Kidney (tissue), 14 donors: ENCODE results near the gene LZIC. TPM values are rescaled to one million over a fixed set of nuclear protein-coding genes. Genes with fewer than 3 reads are reported as not detected.

Source experiments
- DNase-seq, 5 donors: peaks; one replicate each; pipeline ENCODE4 v3.0.0-alpha.2; 2013 to 2020
- FAIRE-seq: peaks from 2 replicates; lab custom pipeline; 2012; peaks lifted over from hg19 to GRCh38; lab: Jason Lieb, UNC
- H3K27ac ChIP-seq, 2 donors: one replicate each; pipeline ENCODE4 v1.7.0; 2013; ENCODE audit warnings: low read depth in 2 of 2, low read length in 2 of 2, inconsistent platforms in 1 of 2
- H3K27me3 ChIP-seq: one replicate; pipeline ENCODE4 v1.7.1; 2013; ENCODE audit warnings: low read length, inconsistent platforms; ENCODE audit not compliant: control insufficient read depth, insufficient read depth
- H3K36me3 ChIP-seq, 3 donors: one replicate each; pipeline versions ENCODE4 v1.7.0 to v1.7.1; 2013; ENCODE audit warnings: low read length in 3 of 3, control low read depth in 1 of 3, inconsistent platforms in 1 of 3; ENCODE audit not compliant: insufficient read depth in 3 of 3, control insufficient read depth in 2 of 3
- H3K4me1 ChIP-seq, 3 donors: one replicate each; pipeline versions ENCODE4 v1.7.0 to v1.7.1; 2013; ENCODE audit warnings: low read length in 3 of 3, inconsistent platforms in 1 of 3, low read depth in 1 of 3; ENCODE audit not compliant: control insufficient read depth in 2 of 3, insufficient read depth in 2 of 3
- H3K4me3 ChIP-seq, 3 donors: one replicate each; pipeline versions ENCODE4 v1.7.0 to v1.8.1; 2013; ENCODE audit warnings: low read length in 3 of 3, control low read depth in 1 of 3, inconsistent platforms in 1 of 3
- H3K9ac ChIP-seq, 3 donors: one replicate each; pipeline versions ENCODE4 v1.7.0 to v1.7.1; 2013; ENCODE audit warnings: low read length in 3 of 3, control low read depth in 1 of 3, inconsistent platforms in 1 of 3
- H3K9me3 ChIP-seq, 3 donors: one replicate each; pipeline versions ENCODE4 v1.7.0 to v1.7.1; 2013; ENCODE audit warnings: low read length in 3 of 3, control low read depth in 1 of 3, inconsistent platforms in 1 of 3; ENCODE audit not compliant: control insufficient read depth in 2 of 3, insufficient read depth in 1 of 3
- CTCF ChIP-seq: IDR thresholded peaks from 3 replicates; pipeline ENCODE4 v1.5.1; 2012; ENCODE audit warnings: mild to moderate bottlenecking, moderate library complexity, borderline replicate concordance; ENCODE audit not compliant: insufficient read depth; ENCODE audit errors: extremely low read depth
- intact Hi-C: fragments of 100-400 bp; cut with DNase I; formaldehyde crosslinking; loops from one replicate; pipeline ENCODE4 v1.11.1; 2022
- polyA plus RNA-seq: library from polyadenylated mRNA; stranded (reverse); fragments of 350-450 nt; fragmentation: Illumina TruSeq; extraction: RNeasy Lipid Tissue Mini Kit (QIAGEN cat#74804); gene quantifications from one replicate; pipeline ENCODE4 v1.2.3, GENCODE V29; 2014; ENCODE audit warnings: low read depth, low replicate concordance; ENCODE audit not compliant: insufficient read depth
- total RNA-seq: library from RNA; stranded (reverse); fragmentation: NEBNext Ultra II Directional; extraction: Animal tissue kit (Norgen Biotek cat#: 25700); gene quantifications from one replicate; pipeline ENCODE4 v1.2.1, GENCODE V29; 2021
- donor health status: control.
- donor health status: control.
- donor health status: control.
- donor health status: control.
- donor health status: control.
- donor health status: DM: yes; HTN: yes; CAD: no.
- donor health status: Normal renal cell carcinoma (clear cell type).

Gene LZIC
- total and polyA plus RNA-seq, 2 donors from 2014 or later, result 22.3 to 27.0 TPM

DNA sequence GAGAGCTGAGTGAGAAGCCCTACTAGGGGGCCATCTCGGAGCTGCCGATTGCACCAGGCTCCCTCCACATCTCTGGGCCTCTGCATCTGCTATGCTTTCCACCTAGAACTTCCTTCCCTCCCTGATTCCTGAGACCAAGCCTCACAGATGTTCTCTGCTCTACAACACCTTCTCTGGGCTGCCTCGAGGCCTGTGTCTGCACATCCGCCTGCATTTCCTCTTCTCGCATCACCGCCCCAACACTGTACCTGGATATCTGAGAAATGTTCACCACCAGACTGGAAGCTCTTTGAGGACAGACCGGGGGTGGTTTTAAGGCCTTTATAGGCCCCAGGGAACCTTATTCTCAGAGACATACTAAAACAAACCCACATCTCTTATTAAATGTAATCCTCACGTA lies 53.8 kb downstream of the LZIC start:
- H3K27ac ChIP-seq, result no peak overlapping the region

GRCh38 chr1:9888886-9889285 lies 54.3 kb downstream of the LZIC start:
- TF ChIP-seq CTCF, result no peak
- no peak overlapping the region for H3K27ac ChIP-seq
- H3K27me3 ChIP-seq, result no peaks in the 10 kb centered on the region
- DNase-seq (no peak), FAIRE-seq (no peak)
- intact Hi-C loops, result no loop called here
- no peaks in the 10 kb centered on the region for H3K36me3 ChIP-seq
- no peak overlapping the region for H3K4me3 ChIP-seq
- H3K9me3 ChIP-seq, result no peaks in the 10 kb centered on the region
- H3K9ac ChIP-seq, result no peak overlapping the region
- H3K4me1 ChIP-seq, result peaks cover 0 to 12% (median 2%) of the 10 kb centered on the region in 3 donors

More for the DNA sequence above, 53.8 kb downstream of the LZIC start:
- FAIRE-seq, result no peak
- Histone ChIP-seq H3K4me3 (no peak overlapping the region), H3K9ac (no peak overlapping the region), H3K9me3 (no peaks in the 10 kb centered on the region), H3K4me1 (peaks cover 0 to 12% (median 2%) of the 10 kb centered on the region in 3 donors), H3K27me3 (no peaks in the 10 kb centered on the region), H3K36me3 (no peaks in the 10 kb centered on the region)
- no peak for TF ChIP-seq CTCF
- intact Hi-C loops, result no loop called here
- no peak for DNase-seq

GRCh38 chr1:9887070-9887469 lies 56.1 kb downstream of the LZIC start:
- TF ChIP-seq CTCF, result no peak
- H3K4me1 ChIP-seq, result peaks cover 0 to 9% (median 0%) of the 10 kb centered on the region in 3 donors
- H3K4me3 ChIP-seq, result no peak overlapping the region
- FAIRE-seq (no peak), DNase-seq (no peak)
- intact Hi-C loops, result no loop called here
- H3K27ac ChIP-seq, result no peak overlapping the region
- H3K27me3 ChIP-seq, result no peaks in the 10 kb centered on the region
- H3K9me3 ChIP-seq, result no peaks in the 10 kb centered on the region
- H3K9ac ChIP-seq, result no peak overlapping the region
- no peaks in the 10 kb centered on the region for H3K36me3 ChIP-seq

GRCh38 chr1:9886092-9886742 lies 57.0 kb downstream of the LZIC start:
- FAIRE-seq, result no peak

More at GRCh38 chr1:9886092-9886742, 57.0 kb downstream of the LZIC start:
- DNase-seq, result no peak
- Histone ChIP-seq H3K4me1 (peaks cover 0 to 9% (median 0%) of the 10 kb centered on the region in 3 donors), H3K4me3 (no peak overlapping the region), H3K27ac (peak overlapping the region in 1 of 2 donors; percentile 49), H3K27me3 (no peaks in the 10 kb centered on the region), H3K36me3 (no peaks in the 10 kb centered on the region), H3K9ac (no peak overlapping the region), H3K9me3 (no peaks in the 10 kb centered on the region)
- intact Hi-C loops, result no loop called here
- TF ChIP-seq CTCF, result no peak
